GM23338 (cell line): Measurements from ENCODE around the gene GPANK1.

Source experiments
- CREB1 ChIP-seq: fragments of 250-450 bp; sonication (Bioruptor Pico); IDR thresholded peaks from 2 replicates; pipeline ENCODE4 v1.5.0; 2020; ENCODE audit warnings: low read depth, mild to moderate bottlenecking, moderate library complexity
- EZH2 ChIP-seq: fragments of 200-600 bp; sonication (generic); IDR thresholded peaks from one replicate; pipeline ENCODE4 v1.8.0; 2017; ENCODE audit warnings: antibody characterized with exemption, mild to moderate bottlenecking, low read depth; ENCODE audit not compliant: unreplicated experiment
- EZH2phosphoT487 ChIP-seq: fragments of 200-600 bp; sonication (generic); IDR thresholded peaks from one replicate; pipeline ENCODE4 v1.8.1; 2018; ENCODE audit warnings: antibody characterized with exemption; ENCODE audit not compliant: unreplicated experiment
- JUNB ChIP-seq: IDR thresholded peaks from one replicate; pipeline ENCODE4 v1.6.1; 2016; ENCODE audit warnings: antibody characterized with exemption; ENCODE audit not compliant: unreplicated experiment
- NANOG ChIP-seq: IDR thresholded peaks from 2 replicates; pipeline ENCODE4 v1.6.1; 2016; ENCODE audit warnings: antibody characterized with exemption, borderline replicate concordance
- POLR2AphosphoS5 ChIP-seq: IDR thresholded peaks from 2 replicates; pipeline ENCODE4 v1.6.1; 2016; ENCODE audit warnings: antibody characterized with exemption, low read depth
- STAT1 ChIP-seq: IDR thresholded peaks from one replicate; pipeline ENCODE4 v1.6.1; 2016; ENCODE audit warnings: antibody characterized with exemption; ENCODE audit not compliant: unreplicated experiment
- ZNF114 ChIP-seq: fragments of 250-450 bp; sonication (Bioruptor Pico); IDR thresholded peaks from 2 replicates; pipeline ENCODE4 v1.5.0; 2020; ENCODE audit warnings: mild to moderate bottlenecking, moderate library complexity
- ZNF331 ChIP-seq: fragments of 250-450 bp; sonication (Bioruptor Pico); IDR thresholded peaks from 2 replicates; pipeline ENCODE4 v1.5.0; 2020; ENCODE audit warnings: low read depth, mild to moderate bottlenecking, moderate library complexity
- TF ChIP-seq, protein P1 (sequence below), 2 experiments: fragments of 200-600 bp in 1 of 2; sonication (generic) in 1 of 2; conservative IDR thresholded peaks; 2 replicates each; pipeline versions ENCODE4 v1.5.1 to v1.6.1; 2016 to 2017; ENCODE audit warnings: antibody characterized with exemption in 2 of 2, low read depth in 2 of 2, mild to moderate bottlenecking in 2 of 2, moderate library complexity in 1 of 2
- TF ChIP-seq, protein P2 (sequence below): IDR thresholded peaks from one replicate; pipeline ENCODE4 v1.6.1; 2018; ENCODE audit warnings: antibody characterized with exemption; ENCODE audit not compliant: unreplicated experiment
- TF ChIP-seq, protein P3 (sequence below): IDR thresholded peaks from 2 replicates; pipeline ENCODE4 v1.6.1; 2016; ENCODE audit warnings: antibody characterized with exemption

DNA sequence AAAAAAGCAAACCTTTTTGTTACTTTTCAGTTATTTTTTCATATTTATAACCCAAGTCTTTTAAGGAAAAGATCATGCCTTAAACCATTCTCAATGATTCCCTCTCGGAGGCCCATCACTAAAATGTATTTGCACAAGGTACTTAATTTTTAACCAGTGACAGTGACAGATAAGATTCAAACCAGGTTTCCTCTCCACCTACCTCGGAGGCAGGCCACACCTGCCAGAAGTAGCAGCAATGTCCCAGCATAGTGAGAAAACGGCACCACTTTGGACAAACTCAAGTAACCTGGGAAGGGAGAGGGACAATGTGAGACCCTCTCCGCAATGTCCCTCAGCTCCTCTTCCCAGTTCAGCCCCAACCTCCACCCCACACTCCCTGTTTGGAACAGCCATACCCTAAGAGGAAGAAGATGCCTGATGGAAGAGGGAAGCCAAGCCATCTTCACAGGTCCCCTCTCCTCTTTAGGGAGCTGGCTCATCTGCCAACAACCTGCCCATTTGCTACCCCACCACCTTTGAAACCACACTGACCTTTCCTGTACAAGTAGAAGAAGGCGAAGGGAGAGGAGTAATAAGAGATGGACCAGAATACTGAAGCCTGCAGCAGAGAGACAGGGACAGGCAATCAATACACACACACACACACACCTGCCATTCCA is 36.1 kb upstream of the GPANK1 start:
- TF ChIP-seq, protein P1, sequence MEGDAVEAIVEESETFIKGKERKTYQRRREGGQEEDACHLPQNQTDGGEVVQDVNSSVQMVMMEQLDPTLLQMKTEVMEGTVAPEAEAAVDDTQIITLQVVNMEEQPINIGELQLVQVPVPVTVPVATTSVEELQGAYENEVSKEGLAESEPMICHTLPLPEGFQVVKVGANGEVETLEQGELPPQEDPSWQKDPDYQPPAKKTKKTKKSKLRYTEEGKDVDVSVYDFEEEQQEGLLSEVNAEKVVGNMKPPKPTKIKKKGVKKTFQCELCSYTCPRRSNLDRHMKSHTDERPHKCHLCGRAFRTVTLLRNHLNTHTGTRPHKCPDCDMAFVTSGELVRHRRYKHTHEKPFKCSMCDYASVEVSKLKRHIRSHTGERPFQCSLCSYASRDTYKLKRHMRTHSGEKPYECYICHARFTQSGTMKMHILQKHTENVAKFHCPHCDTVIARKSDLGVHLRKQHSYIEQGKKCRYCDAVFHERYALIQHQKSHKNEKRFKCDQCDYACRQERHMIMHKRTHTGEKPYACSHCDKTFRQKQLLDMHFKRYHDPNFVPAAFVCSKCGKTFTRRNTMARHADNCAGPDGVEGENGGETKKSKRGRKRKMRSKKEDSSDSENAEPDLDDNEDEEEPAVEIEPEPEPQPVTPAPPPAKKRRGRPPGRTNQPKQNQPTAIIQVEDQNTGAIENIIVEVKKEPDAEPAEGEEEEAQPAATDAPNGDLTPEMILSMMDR (conservative IDR thresholded peaks at IDR 0.05; ENCODE audit: low read depth in 2 of 2): no peak
- TF ChIP-seq EZH2phosphoT487 (no peak), ZNF331 (CRISPR knock-in tag) (no peak), EZH2 (no peak), NANOG (no peak), POLR2AphosphoS5 (no peak), CREB1 (CRISPR knock-in tag) (no peak), JUNB (no peak), ZNF114 (CRISPR knock-in tag) (no peak), STAT1 (no peak)
- TF ChIP-seq, protein P2, sequence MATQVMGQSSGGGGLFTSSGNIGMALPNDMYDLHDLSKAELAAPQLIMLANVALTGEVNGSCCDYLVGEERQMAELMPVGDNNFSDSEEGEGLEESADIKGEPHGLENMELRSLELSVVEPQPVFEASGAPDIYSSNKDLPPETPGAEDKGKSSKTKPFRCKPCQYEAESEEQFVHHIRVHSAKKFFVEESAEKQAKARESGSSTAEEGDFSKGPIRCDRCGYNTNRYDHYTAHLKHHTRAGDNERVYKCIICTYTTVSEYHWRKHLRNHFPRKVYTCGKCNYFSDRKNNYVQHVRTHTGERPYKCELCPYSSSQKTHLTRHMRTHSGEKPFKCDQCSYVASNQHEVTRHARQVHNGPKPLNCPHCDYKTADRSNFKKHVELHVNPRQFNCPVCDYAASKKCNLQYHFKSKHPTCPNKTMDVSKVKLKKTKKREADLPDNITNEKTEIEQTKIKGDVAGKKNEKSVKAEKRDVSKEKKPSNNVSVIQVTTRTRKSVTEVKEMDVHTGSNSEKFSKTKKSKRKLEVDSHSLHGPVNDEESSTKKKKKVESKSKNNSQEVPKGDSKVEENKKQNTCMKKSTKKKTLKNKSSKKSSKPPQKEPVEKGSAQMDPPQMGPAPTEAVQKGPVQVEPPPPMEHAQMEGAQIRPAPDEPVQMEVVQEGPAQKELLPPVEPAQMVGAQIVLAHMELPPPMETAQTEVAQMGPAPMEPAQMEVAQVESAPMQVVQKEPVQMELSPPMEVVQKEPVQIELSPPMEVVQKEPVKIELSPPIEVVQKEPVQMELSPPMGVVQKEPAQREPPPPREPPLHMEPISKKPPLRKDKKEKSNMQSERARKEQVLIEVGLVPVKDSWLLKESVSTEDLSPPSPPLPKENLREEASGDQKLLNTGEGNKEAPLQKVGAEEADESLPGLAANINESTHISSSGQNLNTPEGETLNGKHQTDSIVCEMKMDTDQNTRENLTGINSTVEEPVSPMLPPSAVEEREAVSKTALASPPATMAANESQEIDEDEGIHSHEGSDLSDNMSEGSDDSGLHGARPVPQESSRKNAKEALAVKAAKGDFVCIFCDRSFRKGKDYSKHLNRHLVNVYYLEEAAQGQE: no peak
- TF ChIP-seq, protein P3, sequence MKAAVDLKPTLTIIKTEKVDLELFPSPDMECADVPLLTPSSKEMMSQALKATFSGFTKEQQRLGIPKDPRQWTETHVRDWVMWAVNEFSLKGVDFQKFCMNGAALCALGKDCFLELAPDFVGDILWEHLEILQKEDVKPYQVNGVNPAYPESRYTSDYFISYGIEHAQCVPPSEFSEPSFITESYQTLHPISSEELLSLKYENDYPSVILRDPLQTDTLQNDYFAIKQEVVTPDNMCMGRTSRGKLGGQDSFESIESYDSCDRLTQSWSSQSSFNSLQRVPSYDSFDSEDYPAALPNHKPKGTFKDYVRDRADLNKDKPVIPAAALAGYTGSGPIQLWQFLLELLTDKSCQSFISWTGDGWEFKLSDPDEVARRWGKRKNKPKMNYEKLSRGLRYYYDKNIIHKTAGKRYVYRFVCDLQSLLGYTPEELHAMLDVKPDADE: no peak
